SK-N-SH (cell line): ENCODE data around the gene CASZ1. TPM values are rescaled to one million over a fixed set of nuclear protein-coding genes. Genes with fewer than 3 reads are reported as not detected.

ENCODE experiments used
- CTCF ChIA-PET: fragments of 300-600, 350-600 bp; formaldehyde crosslinking; extraction: SDS; loops from one replicate; lab custom pipeline; 2021; lab: Yijun Ruan, JAX
- POLR2A ChIA-PET: fragments of 350-600 bp; sonication (Branson Sonifier 250); formaldehyde crosslinking; extraction: SDS; loops from one replicate; lab custom pipeline; 2020; ENCODE audit warnings: antibody characterized with exemption, inconsistent platforms; lab: Yijun Ruan, JAX
- DNase-seq: peaks from one replicate; pipeline ENCODE4 v3.0.0; 2012
- H2AFZ ChIP-seq: fragments of 200-600 bp; sonication (generic); 2 replicates; pipeline ENCODE4 v1.8.1; 2016; ENCODE audit warnings: antibody characterized with exemption, mild to moderate bottlenecking, low read depth
- H3F3A ChIP-seq: fragments of 200-600 bp; sonication (generic); replicated peaks from 2 replicates; pipeline ENCODE3; 2016; ENCODE audit warnings: antibody characterized with exemption, mild to moderate bottlenecking; ENCODE audit not compliant: insufficient read depth
- H3K27ac ChIP-seq, 2 experiments: fragments of 200-500 bp in 1 of 2; fragments of 200-600 bp in 1 of 2; sonication (Bioruptor generic) in 1 of 2; sonication (generic), shearing (Covaris generic) in 1 of 2; 2 replicates each; pipeline versions ENCODE4 v1.5.1 to v1.6.1; 2014 to 2016; ENCODE audit warnings: low read depth in 2 of 2, inconsistent platforms in 1 of 2, low read length in 1 of 2, mild to moderate bottlenecking in 1 of 2, mixed read lengths in 1 of 2
- H3K27me3 ChIP-seq: fragments of 200-600 bp; sonication (generic), shearing (Covaris generic); 2 replicates; pipeline ENCODE4 v1.6.1; 2016; ENCODE audit warnings: mixed run types; ENCODE audit not compliant: insufficient read depth
- H3K36me3 ChIP-seq, 2 experiments: fragments of 200-500 bp in 1 of 2; fragments of 200-600 bp in 1 of 2; sonication (Bioruptor generic) in 1 of 2; sonication (generic) in 1 of 2; replicated peaks in 1 of 2; 2 replicates each; pipeline versions ENCODE3 to v1.5.1; 2014 to 2016; ENCODE audit warnings: low read length in 1 of 2, mild to moderate bottlenecking in 1 of 2; ENCODE audit not compliant: insufficient read depth in 2 of 2, control insufficient read depth in 1 of 2
- H3K4me1 ChIP-seq, 2 experiments: fragments of 200-500 bp in 1 of 2; fragments of 200-600 bp in 1 of 2; sonication (Bioruptor generic) in 1 of 2; sonication (generic), shearing (Covaris generic) in 1 of 2; 2 replicates each; pipeline versions ENCODE4 v1.5.1 to v1.6.1; 2014 to 2016; ENCODE audit warnings: low read depth in 1 of 2, low read length in 1 of 2, mixed run types in 1 of 2; ENCODE audit not compliant: insufficient read depth in 2 of 2, control insufficient read depth in 1 of 2
- H3K4me2 ChIP-seq: fragments of 200-600 bp; sonication (generic), shearing (Covaris generic); 2 replicates; pipeline ENCODE4 v1.6.1; 2017; ENCODE audit warnings: mixed run types
- H3K4me3 ChIP-seq, 2 experiments: fragments of 200-500 bp in 1 of 2; fragments of 200-600 bp in 1 of 2; sonication (Bioruptor generic) in 1 of 2; sonication (generic), shearing (Covaris generic) in 1 of 2; 2 replicates each; pipeline versions ENCODE4 v1.5.1 to v1.8.1; 2014 to 2016; ENCODE audit warnings: low read depth in 2 of 2, inconsistent platforms in 1 of 2, low read length in 1 of 2, mild to moderate bottlenecking in 1 of 2, mixed read lengths in 1 of 2, moderate library complexity in 1 of 2
- H3K79me2 ChIP-seq: fragments of 200-600 bp; sonication (generic); 2 replicates; pipeline ENCODE4 v1.8.1; 2017; ENCODE audit warnings: mild to moderate bottlenecking; ENCODE audit not compliant: insufficient read depth
- H3K9ac ChIP-seq: fragments of 200-600 bp; sonication (generic); 2 replicates; pipeline ENCODE4 v1.6.1; 2017; ENCODE audit warnings: mixed run types
- H3K9me2 ChIP-seq: fragments of 200-600 bp; sonication (generic); 2 replicates; pipeline ENCODE4 v1.6.1; 2017; ENCODE audit warnings: mixed run types
- H3K9me3 ChIP-seq: fragments of 200-600 bp; sonication (generic); 2 replicates; pipeline ENCODE4 v1.6.1; 2017; ENCODE audit warnings: mixed run types, mild to moderate bottlenecking, moderate library complexity
- H4K20me1 ChIP-seq: fragments of 200-600 bp; sonication (generic); 2 replicates; pipeline ENCODE4 v1.6.1; 2017; ENCODE audit warnings: mild to moderate bottlenecking, mixed run types; ENCODE audit not compliant: insufficient read depth
- CHD2 ChIP-seq: fragments of 150-350 bp; IDR thresholded peaks from 2 replicates; pipeline ENCODE4 v1.6.1; 2018; ENCODE audit warnings: low read length; ENCODE audit not compliant: partially characterized antibody
- CTCF ChIP-seq: fragments of 200-600 bp; sonication (generic); IDR thresholded peaks from 2 replicates; pipeline ENCODE4 v1.6.1; 2017; ENCODE audit warnings: antibody characterized with exemption, mild to moderate bottlenecking, moderate library complexity
- EP300 ChIP-seq, 2 experiments: IDR thresholded peaks; 2 replicates each; pipeline versions ENCODE4 v1.4.0 to v1.6.1; 2012; ENCODE audit warnings: borderline replicate concordance in 1 of 2, low read depth in 1 of 2, low read length in 1 of 2
- EZH2phosphoT487 ChIP-seq: fragments of 200-600 bp; sonication (generic); IDR thresholded peaks from 2 replicates; pipeline ENCODE4 v1.6.1; 2017; ENCODE audit warnings: low read depth, mixed run types, mild to moderate bottlenecking, antibody characterized with exemption, moderate library complexity, borderline replicate concordance
- FOSL2 ChIP-seq: IDR thresholded peaks from 2 replicates; pipeline ENCODE4 v1.4.0; 2012; ENCODE audit warnings: low read depth, mild to moderate bottlenecking, moderate library complexity, borderline replicate concordance
- FOXM1 ChIP-seq: IDR thresholded peaks from 2 replicates; pipeline ENCODE4 v1.4.0; 2012; ENCODE audit warnings: low read depth, mild to moderate bottlenecking
- GABPA ChIP-seq: IDR thresholded peaks from 2 replicates; pipeline ENCODE4 v1.4.0; 2012; ENCODE audit warnings: low read depth, mild to moderate bottlenecking
- GATA2 ChIP-seq: sonication (generic); formaldehyde crosslinking; IDR thresholded peaks from 2 replicates; pipeline ENCODE4 v1.5.0; 2020; ENCODE audit warnings: mild to moderate bottlenecking, missing genetic modification reagents
- JUND ChIP-seq: IDR thresholded peaks from 2 replicates; pipeline ENCODE4 v1.4.0; 2012
- MEF2A ChIP-seq: IDR thresholded peaks from 2 replicates; pipeline ENCODE4 v1.4.0; 2012; ENCODE audit warnings: low read depth, borderline replicate concordance
- NFIC ChIP-seq: IDR thresholded peaks from 2 replicates; pipeline ENCODE4 v1.4.0; 2012; ENCODE audit warnings: borderline replicate concordance
- NRF1 ChIP-seq: IDR thresholded peaks from 2 replicates; pipeline ENCODE4 v1.6.1; 2012; ENCODE audit warnings: low read depth, mild to moderate bottlenecking, low read length
- RAD21 ChIP-seq: IDR thresholded peaks from 2 replicates; pipeline ENCODE4 v1.6.1; 2012; ENCODE audit warnings: mild to moderate bottlenecking, low read length
- SMC3 ChIP-seq: IDR thresholded peaks from 2 replicates; pipeline ENCODE4 v1.6.1; 2012; ENCODE audit warnings: low read depth, low read length, improper control_type of control experiment
- USF2 ChIP-seq: fragments of 150-350 bp; IDR thresholded peaks from 2 replicates; pipeline ENCODE4 v1.6.1; 2017; ENCODE audit warnings: antibody characterized with exemption, low read length, low read depth, borderline replicate concordance
- ZBTB33 ChIP-seq: IDR thresholded peaks from 2 replicates; pipeline ENCODE4 v1.4.0; 2012; ENCODE audit warnings: low read depth, borderline replicate concordance
- WGBS: methylation state at CpG from one replicate; pipeline ENCODE4 v1.1.6; 2017; ENCODE audit warnings: low lambda C conversion rate; 5-methylcytosine and 5-hydroxymethylcytosine counted together
- polyA plus RNA-seq, 3 experiments: library from polyadenylated mRNA; depleted of rRNA; stranded (reverse); fragments of >200 nt; gene quantifications; 2 replicates each; pipeline ENCODE4 v1.2.3, GENCODE V29; 2012

The CASZ1 gene
- polyA plus RNA-seq, 1 of the 3 experiments (the other 2 are of a cell fraction): 0.51 TPM

GRCh38 chr1:10674700-10675609, 121.5 kb downstream of the CASZ1 start:
- TF ChIP-seq FOXM1 (no peak), SMC3 (no peak), RAD21 (no peak), NFIC (no peak), EP300 (IDR thresholded peaks at IDR 0.05; ENCODE audit: borderline replicate concordance in 1 of 2, low read depth in 1 of 2, low read length in 1 of 2) (no peak), GABPA (no peak), JUND (no peak), USF2 (no peak), MEF2A (no peak), CTCF (no peak), ZBTB33 (no peak), CHD2 (no peak), NRF1 (no peak), EZH2phosphoT487 (no peak), FOSL2 (no peak), GATA2 (CRISPR knock-in tag) (no peak)
- TF ChIP-seq, all 33 proteins: peak for 0
- no peaks in the 10 kb centered on the region for H3K27me3 ChIP-seq
- peaks cover 0 to 60% of the 10 kb centered on the region in 2 experiments; a peak in 1 of 4 replicates for H3K4me1 ChIP-seq
- H3F3A ChIP-seq: no peaks in the 10 kb centered on the region
- H3K4me3 ChIP-seq: no peak overlapping the region
- H3K9me3 ChIP-seq: no peaks in the 10 kb centered on the region
- H3K27ac ChIP-seq: no peak overlapping the region
- ChIA-PET POLR2A (interaction anchor here (0.6 kb wide), 1 partner anchor 11 kb away, joined by 3 read pairs; no protein-coding TSS in a partner anchor), CTCF (interaction anchor here (0.9 to 1.1 kb wide), 2 partner anchors 18 to 38 kb away, joined by 3 read pairs; no protein-coding TSS in a partner anchor)
- no peak overlapping the region for H3K9ac ChIP-seq
- no peaks in the 10 kb centered on the region for H3K79me2 ChIP-seq
- H4K20me1 ChIP-seq: no peaks in the 10 kb centered on the region
- WGBS: 89% methylated on average over 18 of the region's 29 CpGs
- no peak for DNase-seq
- no peak overlapping the region for H3K4me2 ChIP-seq
- no peaks in the 10 kb centered on the region for H3K9me2 ChIP-seq
- no peaks in the 10 kb centered on the region for H3K36me3 ChIP-seq
- H2AFZ ChIP-seq: no peak overlapping the region
